GM12878 (cell line): ENCODE results near the gene RPL38. TPM values are rescaled to one million over a fixed set of nuclear protein-coding genes. Genes with fewer than 3 reads are reported as not detected.

Experiments
- ATAC-seq: fragments of 200-7000 bp; cut with Tn5 transposase; 3 replicates; pipeline ENCODE4 v1.9.1; 2020; ENCODE audit warnings: mild to moderate bottlenecking, moderate library complexity
- BruUV-seq: library from RNA; stranded (reverse); fragments of 400-500 nt; replicated peaks from 2 replicates; lab custom pipeline; 2021; lab: Mats Ljungman, UMichigan
- CTCF ChIA-PET: fragments of 300-600 bp; sonication (Branson Sonifier 250); formaldehyde crosslinking; extraction: SDS; loops from one replicate; lab custom pipeline; 2021; ENCODE audit warnings: inconsistent platforms; lab: Yijun Ruan, JAX
- POLR2A ChIA-PET: fragments of 350-600 bp; formaldehyde crosslinking; extraction: SDS; loops from one replicate; lab custom pipeline; 2021; ENCODE audit warnings: inconsistent platforms; lab: Charles Lee
- RAD21 ChIA-PET: fragments of 300-600 bp; sonication (Branson Sonifier 250); formaldehyde crosslinking; loops from one replicate; lab custom pipeline; 2023; ENCODE audit warnings: antibody characterized with exemption; ENCODE audit not compliant: unreplicated experiment; lab: Charles Lee
- SMC1A ChIA-PET: fragments of 300-600 bp; sonication (Branson Sonifier 250); formaldehyde crosslinking; loops from one replicate; lab custom pipeline; 2023; ENCODE audit not compliant: unreplicated experiment, uncharacterized antibody; lab: Charles Lee
- DNase-seq: peaks from one replicate; pipeline ENCODE4 v3.0.0-alpha.2; 2011; ENCODE audit warnings: low read depth, low spot score
- FAIRE-seq: peaks from 3 replicates; lab custom pipeline; 2011; peaks lifted over from hg19 to GRCh38; lab: Jason Lieb, UNC
- H2AFZ ChIP-seq: 2 replicates; pipeline ENCODE4 v1.6.0; 2011; ENCODE audit warnings: low read depth, low read length, control low read depth; ENCODE audit not compliant: control insufficient read depth
- H3K27ac ChIP-seq: 2 replicates; pipeline ENCODE4 v1.5.1; 2011; ENCODE audit warnings: control low read depth; ENCODE audit not compliant: control insufficient read depth, insufficient read depth
- H3K27me3 ChIP-seq, 2 experiments: replicated peaks in 1 of 2; 2 replicates each; pipeline versions ENCODE4 v1.6.0 to v1.6.1; 2011; ENCODE audit warnings: low read length in 1 of 2; ENCODE audit not compliant: control insufficient read depth in 2 of 2, insufficient read depth in 2 of 2
- H3K36me3 ChIP-seq, 2 experiments: 2 replicates each; pipeline ENCODE4 v1.5.1; 2011; ENCODE audit warnings: low read length in 1 of 2; ENCODE audit not compliant: control insufficient read depth in 2 of 2, insufficient read depth in 2 of 2
- H3K4me1 ChIP-seq: 2 replicates; pipeline ENCODE4 v1.6.1; 2011; ENCODE audit warnings: mild to moderate bottlenecking, low read length, moderate library complexity, mixed read lengths; ENCODE audit not compliant: control insufficient read depth, insufficient read depth
- H3K4me2 ChIP-seq: 2 replicates; pipeline ENCODE4 v1.6.0; 2011; ENCODE audit warnings: control low read depth; ENCODE audit not compliant: control insufficient read depth, insufficient read depth
- H3K4me3 ChIP-seq: fragments of 200-600 bp; sonication (generic); 2 replicates; pipeline ENCODE4 v1.5.1; 2016
- H3K79me2 ChIP-seq: 2 replicates; pipeline ENCODE4 v1.6.0; 2011; ENCODE audit warnings: low read length; ENCODE audit not compliant: control insufficient read depth, insufficient read depth
- H3K9ac ChIP-seq: 2 replicates; pipeline ENCODE4 v1.8.0; 2011; ENCODE audit warnings: low read length, control low read depth, mixed read lengths; ENCODE audit not compliant: control insufficient read depth, insufficient read depth
- H3K9me3 ChIP-seq: replicated peaks from 3 replicates; pipeline ENCODE4 v1.5.1; 2011; ENCODE audit warnings: mild to moderate bottlenecking, low read length; ENCODE audit not compliant: control insufficient read depth, insufficient read depth
- H4K20me1 ChIP-seq: 2 replicates; pipeline ENCODE4 v1.6.0; 2011; ENCODE audit not compliant: control insufficient read depth, insufficient read depth
- ATF3 ChIP-seq: IDR thresholded peaks from 2 replicates; pipeline ENCODE4 v1.6.1; 2011; ENCODE audit warnings: low read depth, mild to moderate bottlenecking, low read length, moderate library complexity, borderline replicate concordance; ENCODE audit errors: extremely low read depth
- BACH1 ChIP-seq: fragments of 450-650 bp; IDR thresholded peaks from 2 replicates; pipeline ENCODE4 v1.6.1; 2017; ENCODE audit warnings: mild to moderate bottlenecking, borderline replicate concordance
- JUND ChIP-seq: IDR thresholded peaks from 2 replicates; pipeline ENCODE4 v1.6.1; 2012; ENCODE audit warnings: low read depth, mild to moderate bottlenecking, low read length, improper control_type of control experiment, moderate library complexity
- NR2C2 ChIP-seq: IDR thresholded peaks from 2 replicates; pipeline ENCODE4 v1.6.1; 2011; ENCODE audit warnings: borderline replicate concordance, low read depth; ENCODE audit not compliant: control insufficient read depth, insufficient read length
- POLR2A ChIP-seq: IDR thresholded peaks from 2 replicates; pipeline ENCODE4 v1.6.1; 2011; ENCODE audit warnings: low read depth, mild to moderate bottlenecking, low read length
- POLR2AphosphoS5 ChIP-seq: IDR thresholded peaks from 2 replicates; pipeline ENCODE4 v1.6.1; 2011; ENCODE audit warnings: mild to moderate bottlenecking, low read length, inconsistent platforms
- POU2F2 ChIP-seq: IDR thresholded peaks from 3 replicates; pipeline ENCODE4 v1.6.1; 2011; ENCODE audit warnings: low read depth, mild to moderate bottlenecking, low read length, borderline replicate concordance
- SREBF2 ChIP-seq: IDR thresholded peaks from 2 replicates; pipeline ENCODE4 v1.6.1; 2012; ENCODE audit warnings: mild to moderate bottlenecking, low read length
- SUPT20H ChIP-seq: IDR thresholded peaks from 2 replicates; pipeline ENCODE4 v1.6.1; 2011; ENCODE audit warnings: low read depth, mild to moderate bottlenecking, low read length, moderate library complexity, borderline replicate concordance; ENCODE audit not compliant: control insufficient read depth
- WGBS: methylation state at CpG from one replicate; pipeline ENCODE4 v1.1.6; 2016; ENCODE audit warnings: low lambda C conversion rate; ENCODE audit not compliant: insufficient replicate concordance, insufficient coverage; ENCODE audit errors: missing lambda C conversion rate; 5-methylcytosine and 5-hydroxymethylcytosine counted together
- in situ Hi-C: fragments of 300-500 bp; cut with MboI; formaldehyde crosslinking; loops from 9 replicates; pipeline ENCODE4 v1.14.3; 2018; ENCODE audit warnings: mixed read lengths
- intact Hi-C: fragments of 100-400 bp; cut with micrococcal nuclease; formaldehyde crosslinking; loops from one replicate; pipeline ENCODE4 v1.14.2; 2022; ENCODE audit not compliant: unreplicated experiment
- polyA plus RNA-seq, 11 experiments: library from polyadenylated mRNA; depleted of rRNA in 4 of 11; unstranded in 6 of 11; stranded (reverse) in 5 of 11; fragments of >200 nt; fragmentation: Nextera tagmentation in 4 of 11; fragmentation: Illumina TruSeq in 1 of 11; extraction: Ambion mirVana in 4 of 11; extraction: Trizol in 1 of 11; gene quantifications; 1 replicate in 1 of 11; 2 replicates in 10 of 11; pipeline versions ENCODE4 v1.2.1 to v1.2.3, GENCODE V29; 2011 to 2016; ENCODE audit warnings: inconsistent platforms in 2 of 11, missing spikeins in 2 of 11, low read depth in 1 of 11
- total RNA-seq, 4 experiments: library from RNA; depleted of rRNA in 3 of 4; stranded (reverse); fragments of >200 nt in 3 of 4; fragmentation: Illumina TruSeq in 1 of 4; extraction: Trizol in 1 of 4; gene quantifications; 2 replicates each; pipeline versions ENCODE4 v1.2.1 to v1.2.3, GENCODE V29; 2013 to 2021

The RPL38 gene
- total and polyA plus RNA-seq, 10 of the 15 experiments (the other 5 are each of a cell fraction or from before 2014, with no cell fraction given), result 1,318 to 4,938 (median 2,673) TPM

GRCh38 chr17:74204474-74204873 lies 996 bp downstream of the RPL38 start:
- TF ChIP-seq NR2C2, result no peak
- TF ChIP-seq POLR2AphosphoS5, result 0 out of 2 replicates have a peak, but pooled peaks have one; percentile 6
- TF ChIP-seq POU2F2, result peak; percentile 3; the same call in 1 of the 3 replicates
- FAIRE-seq, result no peak
- Histone ChIP-seq H3K27me3 (peaks cover 0 to 7% of the 10 kb centered on the region in 2 experiments; a peak in 3 of 4 replicates), H2AFZ (no peak overlapping the region), H3K27ac (peak overlapping the region; percentile 90), H3K4me2 (peak overlapping the region; percentile 92), H3K4me1 (peaks cover 6% of the 10 kb centered on the region), H3K79me2 (peaks cover 45% of the 10 kb centered on the region), H3K4me3 (peak overlapping the region; percentile 99), H3K9me3 (no peaks in the 10 kb centered on the region), H4K20me1 (no peaks in the 10 kb centered on the region; the same call in 1 of the 2 replicates), H3K9ac (peak overlapping the region; percentile 99), H3K36me3 (peaks cover 6 to 23% of the 10 kb centered on the region in 2 experiments)
- ChIA-PET POLR2A (interaction anchor here (0.6 to 1.1 kb wide), 2 partner anchors 18 to 92 kb away, joined by 3 read pairs; no protein-coding TSS in a partner anchor), SMC1A (no interaction called here), CTCF (interaction anchor here (1.1 to 2.0 kb wide), 6 partner anchors 9 to 328 kb away, joined by 3 to 12 read pairs (median 6); partner anchors contain the start of genes BTBD17, CD300LB and TTYH2), RAD21 (interaction anchor here (1.1 kb wide), 1 partner anchor 59 kb away, joined by 3 read pairs; no protein-coding TSS in a partner anchor)
- no TSS peak for BruUV-seq
- no peak for DNase-seq
- 34% methylated on average over 14 of the region's 14 CpGs for WGBS
- in situ Hi-C loops, result no loop called here
- ATAC-seq, result peak; percentile 5; the same call in 1 of the 3 replicates
- intact Hi-C loops, result no loop called here

- CTCF ChIA-PET, result interaction anchor here (0.6 to 1.2 kb wide), 4 partner anchors 79 to 162 kb away, joined by 3 to 5 read pairs (median 4); partner anchors contain the start of gene GPR142
- DNase-seq (no peak), FAIRE-seq (no peak), ATAC-seq (no peak)
- peak; percentile 51; the same call in 1 of the 2 replicates for TF ChIP-seq POLR2A
- TF ChIP-seq POLR2AphosphoS5, result 0 out of 2 replicates have a peak, but pooled peaks have one; percentile 26
- TF ChIP-seq ATF3, result no peak
- no peak for TF ChIP-seq SUPT20H
- no peak for TF ChIP-seq SREBF2
- no peak for TF ChIP-seq JUND
- 0 out of 2 replicates have a peak, but pooled peaks have one; percentile 16 for TF ChIP-seq BACH1
- Histone ChIP-seq H3K27ac (peak overlapping the region; percentile 90; the same call in 1 of the 2 replicates), H2AFZ (no peak overlapping the region), H3K4me3 (peak overlapping the region; percentile 99), H3K79me2 (peaks cover 45% of the 10 kb centered on the region), H3K27me3 (peaks cover 0 to 7% of the 10 kb centered on the region in 2 experiments; a peak in 3 of 4 replicates), H3K4me2 (peak overlapping the region; percentile 92), H3K36me3 (peaks cover 9 to 28% of the 10 kb centered on the region in 2 experiments), H4K20me1 (peaks cover 3% of the 10 kb centered on the region), H3K9me3 (no peaks in the 10 kb centered on the region), H3K4me1 (peaks cover 6% of the 10 kb centered on the region), H3K9ac (peak overlapping the region; percentile 99)
- in situ Hi-C loops (no loop called here), intact Hi-C loops (no loop called here)
- no TSS peak for BruUV-seq
- 19% methylated on average over 3 of the region's 3 CpGs for WGBS
- POLR2A ChIA-PET, result interaction anchor here (0.6 kb wide), 1 partner anchor 10 kb away, joined by 3 read pairs; no protein-coding TSS in a partner anchor
- SMC1A ChIA-PET, result interaction anchor here (0.7 kb wide), 1 partner anchor 77 kb away, joined by 3 read pairs; no protein-coding TSS in a partner anchor
- RAD21 ChIA-PET, result interaction anchor here (1.1 kb wide), 1 partner anchor 59 kb away, joined by 3 read pairs; no protein-coding TSS in a partner anchor
Observed at GRCh38 chr17:74205274-74205673, 1.8 kb downstream of the RPL38 start.
